Uterus (tissue), 4 donors: ENCODE measurements around the gene ADAMTS2. TPM values are rescaled to one million over a fixed set of nuclear protein-coding genes. Genes with fewer than 3 reads are reported as not detected.
A peak's percentile ranks its signal among the peaks of the same experiment; 100 is the strongest.

Experiments used
- DNase-seq, 2 donors: peaks; one replicate each; pipeline ENCODE4 v3.0.0-alpha.2; 2019 to 2020
- H3K27ac ChIP-seq, 2 donors: fragments of 200-600 bp; sonication (generic); 1 replicate in 1 of 2; 2 replicates in 1 of 2; pipeline ENCODE4 v1.5.1; 2016 to 2018
- H3K27me3 ChIP-seq, 2 donors: fragments of 200-600 bp; sonication (generic); one replicate each; pipeline ENCODE4 v1.5.1; 2018 to 2019; ENCODE audit warnings: control low read depth in 1 of 2
- H3K36me3 ChIP-seq, 2 donors: fragments of 200-600 bp; sonication (generic); one replicate each; pipeline ENCODE4 v1.5.1; 2019; ENCODE audit warnings: control low read depth in 1 of 2
- H3K4me1 ChIP-seq, 2 donors: fragments of 200-600 bp; sonication (generic); one replicate each; pipeline ENCODE4 v1.5.1; 2018 to 2019; ENCODE audit warnings: control low read depth in 1 of 2
- H3K4me3 ChIP-seq, 2 donors: fragments of 200-600 bp; sonication (generic); 1 replicate in 1 of 2; 2 replicates in 1 of 2; pipeline ENCODE4 v1.5.1; 2018 to 2019; ENCODE audit warnings: mild to moderate bottlenecking in 1 of 2
- H3K9me3 ChIP-seq, 2 donors: fragments of 200-600 bp; sonication (generic); one replicate each; pipeline ENCODE4 v1.5.1; 2019; ENCODE audit warnings: control low read depth in 1 of 2
- CTCF ChIP-seq, 4 experiments: fragments of 200-600 bp in 2 of 4; fragments of 450-650 bp in 2 of 4; sonication (generic) in 2 of 4; IDR thresholded peaks; one replicate each; pipeline ENCODE4 v1.5.1; 2016 to 2019; ENCODE audit warnings: antibody characterized with exemption in 4 of 4, mild to moderate bottlenecking in 2 of 4, moderate library complexity in 1 of 4
- POLR2A ChIP-seq, 2 donors: fragments of 450-650 bp; IDR thresholded peaks; one replicate each; pipeline ENCODE4 v1.6.1; 2016; ENCODE audit warnings: antibody characterized with exemption in 2 of 2, mild to moderate bottlenecking in 1 of 2, moderate library complexity in 1 of 2
- intact Hi-C: fragments of 100-400 bp; cut with DNase I; formaldehyde crosslinking; loops from one replicate; pipeline ENCODE4 v1.15.1; 2023; ENCODE audit warnings: low total_unique reads
- total RNA-seq, 4 donors: library from RNA; depleted of rRNA in 3 of 4; stranded (reverse); fragments of >200 nt in 3 of 4; gene quantifications; one replicate each; pipeline versions ENCODE4 v1.1.0 to v1.2.4, GENCODE V29; 2014 to 2023
- donor health status: DM: yes; HTN: yes; CAD: no.

ADAMTS2 gene
- total RNA-seq, 4 donors from 2014 or later = 4.1 to 97.1 (median 40.3) TPM

- no peak for DNase-seq
- Histone ChIP-seq H3K9me3 (no peaks in the 10 kb centered on the region), H3K27ac (no peak overlapping the region), H3K27me3 (no peaks in the 10 kb centered on the region), H3K36me3 (no peaks in the 10 kb centered on the region), H3K4me3 (no peak overlapping the region), H3K4me1 (no peaks in the 10 kb centered on the region)
- intact Hi-C loops = no loop called here
- TF ChIP-seq POLR2A (IDR thresholded peaks at IDR 0.05) (no peak), CTCF (IDR thresholded peaks at IDR 0.05) (no peak)
These were observed 213.2 kb downstream of the ADAMTS2 start for GRCh38 chr5:179131886-179132585.

- Histone ChIP-seq H3K36me3 (no peaks in the 10 kb centered on the region), H3K27me3 (no peaks in the 10 kb centered on the region), H3K4me3 (no peak overlapping the region), H3K27ac (no peak overlapping the region), H3K4me1 (no peaks in the 10 kb centered on the region), H3K9me3 (no peaks in the 10 kb centered on the region)
- DNase-seq = no peak
- TF ChIP-seq POLR2A (IDR thresholded peaks at IDR 0.05) = no peak
- TF ChIP-seq CTCF (IDR thresholded peaks at IDR 0.05) = no peak
- intact Hi-C loops = no loop called here
These were observed 213.9 kb downstream of the ADAMTS2 start for GRCh38 chr5:179131321-179131835.

- no peak for DNase-seq
- intact Hi-C loops = no loop called here
- H3K4me1 ChIP-seq = no peaks in the 10 kb centered on the region
- no peak overlapping the region for H3K27ac ChIP-seq
- no peak overlapping the region for H3K4me3 ChIP-seq
- no peaks in the 10 kb centered on the region for H3K36me3 ChIP-seq
- H3K27me3 ChIP-seq = no peaks in the 10 kb centered on the region
- TF ChIP-seq POLR2A (IDR thresholded peaks at IDR 0.05) = no peak
- TF ChIP-seq CTCF (IDR thresholded peaks at IDR 0.05) = no peak
- no peaks in the 10 kb centered on the region for H3K9me3 ChIP-seq
These were observed 215.1 kb downstream of the ADAMTS2 start for GRCh38 chr5:179130101-179130681.

- intact Hi-C loops = no loop called here
- TF ChIP-seq POLR2A (IDR thresholded peaks at IDR 0.05) = no peak
- no peak for TF ChIP-seq CTCF (IDR thresholded peaks at IDR 0.05)
- Histone ChIP-seq H3K4me3 (no peak overlapping the region), H3K9me3 (no peaks in the 10 kb centered on the region), H3K27ac (no peak overlapping the region), H3K36me3 (no peaks in the 10 kb centered on the region), H3K4me1 (no peaks in the 10 kb centered on the region), H3K27me3 (no peaks in the 10 kb centered on the region)
- DNase-seq = peak in 1 of 2 donors; percentile 11
These were observed 215.6 kb downstream of the ADAMTS2 start for GRCh38 chr5:179129607-179130071.

GRCh38 chr5:179128976-179129375, 216.3 kb downstream of the ADAMTS2 start:
- no peaks in the 10 kb centered on the region for H3K4me1 ChIP-seq
- H3K4me3 ChIP-seq = no peak overlapping the region
- H3K9me3 ChIP-seq = no peaks in the 10 kb centered on the region
- DNase-seq = no peak
- no peak overlapping the region for H3K27ac ChIP-seq
- TF ChIP-seq POLR2A (IDR thresholded peaks at IDR 0.05) (no peak), CTCF (IDR thresholded peaks at IDR 0.05) (no peak)
- H3K27me3 ChIP-seq = no peaks in the 10 kb centered on the region
- H3K36me3 ChIP-seq = no peaks in the 10 kb centered on the region
- intact Hi-C loops = no loop called here
